ENCODE data around the gene XRN1. TPM values are rescaled to one million over a fixed set of nuclear protein-coding genes. Genes with fewer than 3 reads are reported as not detected.

XRN1 gene
- total RNA-seq, 1 donor from 2014 or later = 23.5 TPM

- TF ChIP-seq CTCF (conservative IDR thresholded peaks at IDR 0.05) = no peak
- Mint-ChIP-seq H3K4me3 (no peak overlapping the region), H3K27ac (ENCODE audit: unreplicated experiment) (no peak overlapping the region), H3K36me3 (ENCODE audit: low read depth) (no peaks in the 10 kb centered on the region), H3K27me3 (ENCODE audit: low read depth) (no peaks in the 10 kb centered on the region), H3K9me3 (peaks cover 5% of the 10 kb centered on the region), H3K4me1 (peaks cover 24% of the 10 kb centered on the region)
- DNase-seq (ENCODE audit: low read depth, low spot score) = no peak
Measured at GRCh38 chr3:142278451-142278850, 169.4 kb downstream of the XRN1 start.

GRCh38 chr3:142276781-142277180, 171.1 kb downstream of the XRN1 start:
- Mint-ChIP-seq H3K4me3 (no peak overlapping the region), H3K9me3 (peaks cover 5% of the 10 kb centered on the region), H3K27ac (ENCODE audit: unreplicated experiment) (no peak overlapping the region), H3K36me3 (ENCODE audit: low read depth) (no peaks in the 10 kb centered on the region), H3K27me3 (ENCODE audit: low read depth) (no peaks in the 10 kb centered on the region), H3K4me1 (peaks cover 39% of the 10 kb centered on the region)
- DNase-seq (ENCODE audit: low read depth, low spot score) = no peak
- TF ChIP-seq CTCF (conservative IDR thresholded peaks at IDR 0.05) = no peak

GRCh38 chr3:142275856-142276255, 172.0 kb downstream of the XRN1 start:
- Mint-ChIP-seq H3K4me3 (no peak overlapping the region), H3K27ac (ENCODE audit: unreplicated experiment) (no peak overlapping the region), H3K36me3 (ENCODE audit: low read depth) (no peaks in the 10 kb centered on the region), H3K9me3 (peaks cover 5% of the 10 kb centered on the region), H3K27me3 (ENCODE audit: low read depth) (no peaks in the 10 kb centered on the region), H3K4me1 (peaks cover 39% of the 10 kb centered on the region)
- no peak for TF ChIP-seq CTCF (conservative IDR thresholded peaks at IDR 0.05)
- no peak for DNase-seq (ENCODE audit: low read depth, low spot score)

GRCh38 chr3:142274908-142275307, 172.9 kb downstream of the XRN1 start:
- no peaks in the 10 kb centered on the region for H3K27me3 Mint-ChIP-seq (ENCODE audit: low read depth)
- H3K9me3 Mint-ChIP-seq = peaks cover 5% of the 10 kb centered on the region
- no peaks in the 10 kb centered on the region for H3K36me3 Mint-ChIP-seq (ENCODE audit: low read depth)
- H3K27ac Mint-ChIP-seq (ENCODE audit: unreplicated experiment) = no peak overlapping the region
- no peak overlapping the region for H3K4me3 Mint-ChIP-seq
- peaks cover 38% of the 10 kb centered on the region for H3K4me1 Mint-ChIP-seq
- DNase-seq (ENCODE audit: low read depth, low spot score) = no peak
- TF ChIP-seq CTCF (conservative IDR thresholded peaks at IDR 0.05) = no peak

- DNase-seq (ENCODE audit: low read depth, low spot score) = peak; percentile 6
- Mint-ChIP-seq H3K4me1 (peaks cover 36% of the 10 kb centered on the region), H3K4me3 (no peak overlapping the region), H3K27ac (ENCODE audit: unreplicated experiment) (peak overlapping the region; percentile 90), H3K36me3 (ENCODE audit: low read depth) (no peaks in the 10 kb centered on the region), H3K27me3 (ENCODE audit: low read depth) (no peaks in the 10 kb centered on the region), H3K9me3 (peaks cover 5% of the 10 kb centered on the region)
- TF ChIP-seq CTCF (conservative IDR thresholded peaks at IDR 0.05) = no peak
Measured at GRCh38 chr3:142273501-142273900, 174.3 kb downstream of the XRN1 start.
